GM23338 (cell line): ENCODE data around the gene GASK1B.

Experiments
- CREB1 ChIP-seq: fragments of 250-450 bp; sonication (Bioruptor Pico); IDR thresholded peaks from 2 replicates; pipeline ENCODE4 v1.5.0; 2020; ENCODE audit warnings: low read depth, mild to moderate bottlenecking, moderate library complexity
- EZH2 ChIP-seq: fragments of 200-600 bp; sonication (generic); IDR thresholded peaks from one replicate; pipeline ENCODE4 v1.8.0; 2017; ENCODE audit warnings: antibody characterized with exemption, mild to moderate bottlenecking, low read depth; ENCODE audit not compliant: unreplicated experiment
- EZH2phosphoT487 ChIP-seq: fragments of 200-600 bp; sonication (generic); IDR thresholded peaks from one replicate; pipeline ENCODE4 v1.8.1; 2018; ENCODE audit warnings: antibody characterized with exemption; ENCODE audit not compliant: unreplicated experiment
- JUNB ChIP-seq: IDR thresholded peaks from one replicate; pipeline ENCODE4 v1.6.1; 2016; ENCODE audit warnings: antibody characterized with exemption; ENCODE audit not compliant: unreplicated experiment
- NANOG ChIP-seq: IDR thresholded peaks from 2 replicates; pipeline ENCODE4 v1.6.1; 2016; ENCODE audit warnings: antibody characterized with exemption, borderline replicate concordance
- POLR2AphosphoS5 ChIP-seq: IDR thresholded peaks from 2 replicates; pipeline ENCODE4 v1.6.1; 2016; ENCODE audit warnings: antibody characterized with exemption, low read depth
- STAT1 ChIP-seq: IDR thresholded peaks from one replicate; pipeline ENCODE4 v1.6.1; 2016; ENCODE audit warnings: antibody characterized with exemption; ENCODE audit not compliant: unreplicated experiment
- ZNF114 ChIP-seq: fragments of 250-450 bp; sonication (Bioruptor Pico); IDR thresholded peaks from 2 replicates; pipeline ENCODE4 v1.5.0; 2020; ENCODE audit warnings: mild to moderate bottlenecking, moderate library complexity
- TF ChIP-seq, protein P1 (sequence below), 2 experiments: fragments of 200-600 bp in 1 of 2; sonication (generic) in 1 of 2; conservative IDR thresholded peaks; 2 replicates each; pipeline versions ENCODE4 v1.5.1 to v1.6.1; 2016 to 2017; ENCODE audit warnings: antibody characterized with exemption in 2 of 2, low read depth in 2 of 2, mild to moderate bottlenecking in 2 of 2, moderate library complexity in 1 of 2
- TF ChIP-seq, protein P2 (sequence below): IDR thresholded peaks from one replicate; pipeline ENCODE4 v1.6.1; 2018; ENCODE audit warnings: antibody characterized with exemption; ENCODE audit not compliant: unreplicated experiment
- TF ChIP-seq, protein P3 (sequence below): fragments of 250-450 bp; sonication (Bioruptor Pico); IDR thresholded peaks from 2 replicates; pipeline ENCODE4 v1.5.0; 2020; ENCODE audit warnings: mild to moderate bottlenecking, moderate library complexity
- TF ChIP-seq, protein P4 (sequence below): IDR thresholded peaks from 2 replicates; pipeline ENCODE4 v1.6.1; 2016; ENCODE audit warnings: antibody characterized with exemption

DNA sequence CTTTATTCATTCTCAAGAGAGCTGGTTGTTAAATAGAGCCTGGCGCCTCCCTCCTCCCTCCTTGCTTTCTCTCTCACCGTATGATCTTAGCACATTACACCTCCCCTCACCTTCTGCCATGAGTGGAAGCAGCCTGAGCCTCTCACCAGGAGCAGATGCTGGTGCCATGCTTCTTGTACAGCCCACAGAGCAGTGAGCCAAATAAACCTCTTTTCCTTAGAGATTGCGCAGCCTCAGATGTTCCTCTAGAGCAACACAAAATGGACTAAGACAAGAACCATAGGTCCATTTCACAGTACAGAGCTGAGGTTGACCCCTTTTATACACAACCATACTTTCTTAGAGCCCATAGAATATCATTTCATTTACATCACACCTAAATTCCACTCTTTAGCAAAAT lies 27.4 kb upstream of the GASK1B start:
- TF ChIP-seq, protein P1, sequence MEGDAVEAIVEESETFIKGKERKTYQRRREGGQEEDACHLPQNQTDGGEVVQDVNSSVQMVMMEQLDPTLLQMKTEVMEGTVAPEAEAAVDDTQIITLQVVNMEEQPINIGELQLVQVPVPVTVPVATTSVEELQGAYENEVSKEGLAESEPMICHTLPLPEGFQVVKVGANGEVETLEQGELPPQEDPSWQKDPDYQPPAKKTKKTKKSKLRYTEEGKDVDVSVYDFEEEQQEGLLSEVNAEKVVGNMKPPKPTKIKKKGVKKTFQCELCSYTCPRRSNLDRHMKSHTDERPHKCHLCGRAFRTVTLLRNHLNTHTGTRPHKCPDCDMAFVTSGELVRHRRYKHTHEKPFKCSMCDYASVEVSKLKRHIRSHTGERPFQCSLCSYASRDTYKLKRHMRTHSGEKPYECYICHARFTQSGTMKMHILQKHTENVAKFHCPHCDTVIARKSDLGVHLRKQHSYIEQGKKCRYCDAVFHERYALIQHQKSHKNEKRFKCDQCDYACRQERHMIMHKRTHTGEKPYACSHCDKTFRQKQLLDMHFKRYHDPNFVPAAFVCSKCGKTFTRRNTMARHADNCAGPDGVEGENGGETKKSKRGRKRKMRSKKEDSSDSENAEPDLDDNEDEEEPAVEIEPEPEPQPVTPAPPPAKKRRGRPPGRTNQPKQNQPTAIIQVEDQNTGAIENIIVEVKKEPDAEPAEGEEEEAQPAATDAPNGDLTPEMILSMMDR (conservative IDR thresholded peaks at IDR 0.05; ENCODE audit: low read depth in 2 of 2), result no peak
- TF ChIP-seq JUNB (no peak), EZH2phosphoT487 (no peak), EZH2 (no peak), CREB1 (CRISPR knock-in tag) (no peak), POLR2AphosphoS5 (no peak), NANOG (no peak), STAT1 (no peak), ZNF114 (CRISPR knock-in tag) (no peak)
- TF ChIP-seq, protein P2, sequence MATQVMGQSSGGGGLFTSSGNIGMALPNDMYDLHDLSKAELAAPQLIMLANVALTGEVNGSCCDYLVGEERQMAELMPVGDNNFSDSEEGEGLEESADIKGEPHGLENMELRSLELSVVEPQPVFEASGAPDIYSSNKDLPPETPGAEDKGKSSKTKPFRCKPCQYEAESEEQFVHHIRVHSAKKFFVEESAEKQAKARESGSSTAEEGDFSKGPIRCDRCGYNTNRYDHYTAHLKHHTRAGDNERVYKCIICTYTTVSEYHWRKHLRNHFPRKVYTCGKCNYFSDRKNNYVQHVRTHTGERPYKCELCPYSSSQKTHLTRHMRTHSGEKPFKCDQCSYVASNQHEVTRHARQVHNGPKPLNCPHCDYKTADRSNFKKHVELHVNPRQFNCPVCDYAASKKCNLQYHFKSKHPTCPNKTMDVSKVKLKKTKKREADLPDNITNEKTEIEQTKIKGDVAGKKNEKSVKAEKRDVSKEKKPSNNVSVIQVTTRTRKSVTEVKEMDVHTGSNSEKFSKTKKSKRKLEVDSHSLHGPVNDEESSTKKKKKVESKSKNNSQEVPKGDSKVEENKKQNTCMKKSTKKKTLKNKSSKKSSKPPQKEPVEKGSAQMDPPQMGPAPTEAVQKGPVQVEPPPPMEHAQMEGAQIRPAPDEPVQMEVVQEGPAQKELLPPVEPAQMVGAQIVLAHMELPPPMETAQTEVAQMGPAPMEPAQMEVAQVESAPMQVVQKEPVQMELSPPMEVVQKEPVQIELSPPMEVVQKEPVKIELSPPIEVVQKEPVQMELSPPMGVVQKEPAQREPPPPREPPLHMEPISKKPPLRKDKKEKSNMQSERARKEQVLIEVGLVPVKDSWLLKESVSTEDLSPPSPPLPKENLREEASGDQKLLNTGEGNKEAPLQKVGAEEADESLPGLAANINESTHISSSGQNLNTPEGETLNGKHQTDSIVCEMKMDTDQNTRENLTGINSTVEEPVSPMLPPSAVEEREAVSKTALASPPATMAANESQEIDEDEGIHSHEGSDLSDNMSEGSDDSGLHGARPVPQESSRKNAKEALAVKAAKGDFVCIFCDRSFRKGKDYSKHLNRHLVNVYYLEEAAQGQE, result no peak
- TF ChIP-seq, protein P3, sequence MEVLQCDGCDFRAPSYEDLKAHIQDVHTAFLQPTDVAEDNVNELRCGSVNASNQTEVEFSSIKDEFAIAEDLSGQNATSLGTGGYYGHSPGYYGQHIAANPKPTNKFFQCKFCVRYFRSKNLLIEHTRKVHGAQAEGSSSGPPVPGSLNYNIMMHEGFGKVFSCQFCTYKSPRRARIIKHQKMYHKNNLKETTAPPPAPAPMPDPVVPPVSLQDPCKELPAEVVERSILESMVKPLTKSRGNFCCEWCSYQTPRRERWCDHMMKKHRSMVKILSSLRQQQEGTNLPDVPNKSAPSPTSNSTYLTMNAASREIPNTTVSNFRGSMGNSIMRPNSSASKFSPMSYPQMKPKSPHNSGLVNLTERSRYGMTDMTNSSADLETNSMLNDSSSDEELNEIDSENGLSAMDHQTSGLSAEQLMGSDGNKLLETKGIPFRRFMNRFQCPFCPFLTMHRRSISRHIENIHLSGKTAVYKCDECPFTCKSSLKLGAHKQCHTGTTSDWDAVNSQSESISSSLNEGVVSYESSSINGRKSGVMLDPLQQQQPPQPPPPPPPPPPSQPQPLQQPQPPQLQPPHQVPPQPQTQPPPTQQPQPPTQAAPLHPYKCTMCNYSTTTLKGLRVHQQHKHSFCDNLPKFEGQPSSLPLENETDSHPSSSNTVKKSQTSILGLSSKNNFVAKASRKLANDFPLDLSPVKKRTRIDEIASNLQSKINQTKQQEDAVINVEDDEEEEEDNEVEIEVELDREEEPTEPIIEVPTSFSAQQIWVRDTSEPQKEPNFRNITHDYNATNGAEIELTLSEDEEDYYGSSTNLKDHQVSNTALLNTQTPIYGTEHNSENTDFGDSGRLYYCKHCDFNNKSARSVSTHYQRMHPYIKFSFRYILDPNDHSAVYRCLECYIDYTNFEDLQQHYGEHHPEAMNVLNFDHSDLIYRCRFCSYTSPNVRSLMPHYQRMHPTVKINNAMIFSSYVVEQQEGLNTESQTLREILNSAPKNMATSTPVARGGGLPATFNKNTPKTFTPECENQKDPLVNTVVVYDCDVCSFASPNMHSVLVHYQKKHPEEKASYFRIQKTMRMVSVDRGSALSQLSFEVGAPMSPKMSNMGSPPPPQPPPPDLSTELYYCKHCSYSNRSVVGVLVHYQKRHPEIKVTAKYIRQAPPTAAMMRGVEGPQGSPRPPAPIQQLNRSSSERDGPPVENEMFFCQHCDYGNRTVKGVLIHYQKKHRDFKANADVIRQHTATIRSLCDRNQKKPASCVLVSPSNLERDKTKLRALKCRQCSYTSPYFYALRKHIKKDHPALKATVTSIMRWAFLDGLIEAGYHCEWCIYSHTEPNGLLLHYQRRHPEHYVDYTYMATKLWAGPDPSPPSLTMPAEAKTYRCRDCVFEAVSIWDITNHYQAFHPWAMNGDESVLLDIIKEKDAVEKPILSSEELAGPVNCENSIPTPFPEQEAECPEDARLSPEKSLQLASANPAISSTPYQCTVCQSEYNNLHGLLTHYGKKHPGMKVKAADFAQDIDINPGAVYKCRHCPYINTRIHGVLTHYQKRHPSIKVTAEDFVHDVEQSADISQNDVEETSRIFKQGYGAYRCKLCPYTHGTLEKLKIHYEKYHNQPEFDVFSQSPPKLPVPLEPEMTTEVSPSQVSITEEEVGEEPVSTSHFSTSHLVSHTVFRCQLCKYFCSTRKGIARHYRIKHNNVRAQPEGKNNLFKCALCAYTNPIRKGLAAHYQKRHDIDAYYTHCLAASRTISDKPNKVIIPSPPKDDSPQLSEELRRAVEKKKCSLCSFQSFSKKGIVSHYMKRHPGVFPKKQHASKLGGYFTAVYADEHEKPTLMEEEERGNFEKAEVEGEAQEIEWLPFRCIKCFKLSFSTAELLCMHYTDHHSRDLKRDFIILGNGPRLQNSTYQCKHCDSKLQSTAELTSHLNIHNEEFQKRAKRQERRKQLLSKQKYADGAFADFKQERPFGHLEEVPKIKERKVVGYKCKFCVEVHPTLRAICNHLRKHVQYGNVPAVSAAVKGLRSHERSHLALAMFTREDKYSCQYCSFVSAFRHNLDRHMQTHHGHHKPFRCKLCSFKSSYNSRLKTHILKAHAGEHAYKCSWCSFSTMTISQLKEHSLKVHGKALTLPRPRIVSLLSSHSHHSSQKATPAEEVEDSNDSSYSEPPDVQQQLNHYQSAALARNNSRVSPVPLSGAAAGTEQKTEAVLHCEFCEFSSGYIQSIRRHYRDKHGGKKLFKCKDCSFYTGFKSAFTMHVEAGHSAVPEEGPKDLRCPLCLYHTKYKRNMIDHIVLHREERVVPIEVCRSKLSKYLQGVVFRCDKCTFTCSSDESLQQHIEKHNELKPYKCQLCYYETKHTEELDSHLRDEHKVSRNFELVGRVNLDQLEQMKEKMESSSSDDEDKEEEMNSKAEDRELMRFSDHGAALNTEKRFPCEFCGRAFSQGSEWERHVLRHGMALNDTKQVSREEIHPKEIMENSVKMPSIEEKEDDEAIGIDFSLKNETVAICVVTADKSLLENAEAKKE (CRISPR knock-in tag), result no peak
- TF ChIP-seq, protein P4, sequence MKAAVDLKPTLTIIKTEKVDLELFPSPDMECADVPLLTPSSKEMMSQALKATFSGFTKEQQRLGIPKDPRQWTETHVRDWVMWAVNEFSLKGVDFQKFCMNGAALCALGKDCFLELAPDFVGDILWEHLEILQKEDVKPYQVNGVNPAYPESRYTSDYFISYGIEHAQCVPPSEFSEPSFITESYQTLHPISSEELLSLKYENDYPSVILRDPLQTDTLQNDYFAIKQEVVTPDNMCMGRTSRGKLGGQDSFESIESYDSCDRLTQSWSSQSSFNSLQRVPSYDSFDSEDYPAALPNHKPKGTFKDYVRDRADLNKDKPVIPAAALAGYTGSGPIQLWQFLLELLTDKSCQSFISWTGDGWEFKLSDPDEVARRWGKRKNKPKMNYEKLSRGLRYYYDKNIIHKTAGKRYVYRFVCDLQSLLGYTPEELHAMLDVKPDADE, result no peak
